ENCODE data around the gene CUL4A.

DNA sequence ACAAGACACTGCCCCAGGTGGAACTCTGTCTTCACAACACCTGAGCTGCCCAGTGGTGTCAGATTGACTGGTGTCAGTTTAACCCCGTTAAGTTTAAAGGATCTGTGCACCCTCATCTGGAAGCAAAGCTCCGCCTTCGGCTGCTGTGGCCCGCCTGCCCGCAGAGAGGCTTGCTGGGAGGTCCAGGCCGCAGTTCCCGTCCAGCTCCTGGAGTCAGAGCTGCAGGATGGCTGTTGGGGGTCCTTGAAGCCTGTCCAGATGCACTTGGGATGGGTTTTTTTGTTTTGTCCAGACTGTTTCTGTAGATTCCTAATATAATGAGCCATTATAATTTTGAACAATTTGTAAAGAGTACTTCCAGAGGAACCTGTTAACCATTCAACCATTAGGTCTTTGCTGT is 16.1 kb downstream of the CUL4A start:
- TF ChIP-seq, protein P1, sequence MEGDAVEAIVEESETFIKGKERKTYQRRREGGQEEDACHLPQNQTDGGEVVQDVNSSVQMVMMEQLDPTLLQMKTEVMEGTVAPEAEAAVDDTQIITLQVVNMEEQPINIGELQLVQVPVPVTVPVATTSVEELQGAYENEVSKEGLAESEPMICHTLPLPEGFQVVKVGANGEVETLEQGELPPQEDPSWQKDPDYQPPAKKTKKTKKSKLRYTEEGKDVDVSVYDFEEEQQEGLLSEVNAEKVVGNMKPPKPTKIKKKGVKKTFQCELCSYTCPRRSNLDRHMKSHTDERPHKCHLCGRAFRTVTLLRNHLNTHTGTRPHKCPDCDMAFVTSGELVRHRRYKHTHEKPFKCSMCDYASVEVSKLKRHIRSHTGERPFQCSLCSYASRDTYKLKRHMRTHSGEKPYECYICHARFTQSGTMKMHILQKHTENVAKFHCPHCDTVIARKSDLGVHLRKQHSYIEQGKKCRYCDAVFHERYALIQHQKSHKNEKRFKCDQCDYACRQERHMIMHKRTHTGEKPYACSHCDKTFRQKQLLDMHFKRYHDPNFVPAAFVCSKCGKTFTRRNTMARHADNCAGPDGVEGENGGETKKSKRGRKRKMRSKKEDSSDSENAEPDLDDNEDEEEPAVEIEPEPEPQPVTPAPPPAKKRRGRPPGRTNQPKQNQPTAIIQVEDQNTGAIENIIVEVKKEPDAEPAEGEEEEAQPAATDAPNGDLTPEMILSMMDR (IDR thresholded peaks at IDR 0.05): no peak
- TF ChIP-seq POLR2A (IDR thresholded peaks at IDR 0.05): no peak

Measured in Peyer's patch (tissue), 4 donors.